ENCODE results near the gene WWOX. TPM values are rescaled to one million over a fixed set of nuclear protein-coding genes. Genes with fewer than 3 reads are reported as not detected.

Gene WWOX
- total and polyA plus RNA-seq, 4 donors = 5.4 to 61.5 (median 18.4) TPM

DNA sequence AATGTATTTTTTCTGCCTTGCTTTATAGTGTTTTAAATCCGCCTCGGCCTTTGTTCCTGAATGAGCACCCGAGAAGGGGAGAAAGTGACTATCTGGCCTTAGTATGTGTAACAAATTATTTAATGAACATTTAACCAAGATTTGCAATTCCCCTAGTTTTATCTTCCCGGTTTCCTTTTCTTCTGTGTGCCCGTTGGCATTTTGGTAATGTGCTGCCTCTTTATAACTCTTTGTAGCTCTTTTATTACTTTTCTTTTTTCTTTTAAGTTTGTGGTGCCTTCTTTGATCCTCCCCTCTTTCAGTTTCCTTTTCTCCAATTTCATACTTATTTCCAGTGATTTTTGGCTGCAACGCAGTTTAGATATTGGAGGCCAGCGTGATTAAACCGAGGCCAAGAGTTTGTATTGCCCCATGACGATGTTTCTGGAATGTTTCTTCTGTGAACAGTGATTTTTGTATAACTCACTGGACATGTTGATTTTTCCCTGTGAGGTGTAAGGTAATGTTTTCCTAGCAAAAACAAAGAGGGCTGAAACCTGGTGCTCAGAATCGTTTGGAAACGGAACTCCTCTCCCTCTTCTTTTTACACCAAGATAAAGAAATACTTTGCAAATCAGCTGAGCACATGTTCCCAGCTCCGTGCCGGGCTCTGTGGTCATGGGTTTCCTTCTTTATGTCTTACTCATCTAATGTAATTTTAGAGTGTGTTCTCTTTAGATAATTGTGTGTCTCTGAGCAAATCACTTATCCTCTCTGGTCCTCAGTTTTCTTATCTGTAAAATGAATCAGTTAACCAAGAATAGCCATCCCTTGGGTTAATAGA is 344.3 kb downstream of the WWOX start:
- TF ChIP-seq, protein P1, sequence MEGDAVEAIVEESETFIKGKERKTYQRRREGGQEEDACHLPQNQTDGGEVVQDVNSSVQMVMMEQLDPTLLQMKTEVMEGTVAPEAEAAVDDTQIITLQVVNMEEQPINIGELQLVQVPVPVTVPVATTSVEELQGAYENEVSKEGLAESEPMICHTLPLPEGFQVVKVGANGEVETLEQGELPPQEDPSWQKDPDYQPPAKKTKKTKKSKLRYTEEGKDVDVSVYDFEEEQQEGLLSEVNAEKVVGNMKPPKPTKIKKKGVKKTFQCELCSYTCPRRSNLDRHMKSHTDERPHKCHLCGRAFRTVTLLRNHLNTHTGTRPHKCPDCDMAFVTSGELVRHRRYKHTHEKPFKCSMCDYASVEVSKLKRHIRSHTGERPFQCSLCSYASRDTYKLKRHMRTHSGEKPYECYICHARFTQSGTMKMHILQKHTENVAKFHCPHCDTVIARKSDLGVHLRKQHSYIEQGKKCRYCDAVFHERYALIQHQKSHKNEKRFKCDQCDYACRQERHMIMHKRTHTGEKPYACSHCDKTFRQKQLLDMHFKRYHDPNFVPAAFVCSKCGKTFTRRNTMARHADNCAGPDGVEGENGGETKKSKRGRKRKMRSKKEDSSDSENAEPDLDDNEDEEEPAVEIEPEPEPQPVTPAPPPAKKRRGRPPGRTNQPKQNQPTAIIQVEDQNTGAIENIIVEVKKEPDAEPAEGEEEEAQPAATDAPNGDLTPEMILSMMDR (IDR thresholded peaks at IDR 0.05; ENCODE audit: control extremely low read depth, extremely low read depth) = no peak
- peak overlapping the region in 1 of 2 donors; percentile 42 for H3K9ac ChIP-seq (ENCODE audit: insufficient read depth in 1 of 2, low read length in 2 of 2)
- ATAC-seq (ENCODE audit: insufficient read depth, low FRiP score) = no peak

DNA sequence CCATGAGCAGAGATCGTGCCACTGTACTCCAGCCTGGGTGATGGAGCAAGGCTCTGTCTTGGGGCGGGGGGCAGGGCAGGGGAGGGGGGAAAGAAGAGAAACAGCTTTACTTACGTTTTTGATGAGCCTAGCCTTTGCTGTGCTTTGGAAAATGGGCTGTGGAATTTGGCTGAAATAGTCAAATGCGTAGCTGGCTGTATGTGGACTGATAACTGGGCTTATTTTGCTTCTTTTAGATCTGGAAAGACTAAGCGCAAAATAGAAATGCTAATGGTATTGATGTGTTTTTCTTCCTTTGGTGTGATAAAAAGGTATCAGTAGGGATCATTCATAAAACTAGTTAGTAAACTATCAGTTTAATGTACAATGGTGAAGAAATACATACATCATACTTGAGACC is 346.4 kb downstream of the WWOX start:
- Histone ChIP-seq H3K4me3 (no peak overlapping the region), H3K9me3 (ENCODE audit: control insufficient read depth in 4 of 4, insufficient read depth in 3 of 4, low read length in 3 of 4) (peaks cover 0 to 2% (median 0%) of the 10 kb centered on the region in 4 donors), H3K27ac (ENCODE audit: low read depth in 1 of 2, low read length in 1 of 2) (no peak overlapping the region), H3K9ac (ENCODE audit: insufficient read depth in 1 of 2, low read length in 2 of 2) (no peak overlapping the region), H3K27me3 (ENCODE audit: control insufficient read depth in 3 of 3, insufficient read depth in 3 of 3, low read length in 2 of 3) (no peaks in the 10 kb centered on the region), H3K36me3 (ENCODE audit: control insufficient read depth in 4 of 4, insufficient read depth in 4 of 4, low read length in 4 of 4) (no peaks in the 10 kb centered on the region), H3K4me1 (ENCODE audit: control insufficient read depth in 5 of 5, insufficient read depth in 5 of 5, low read length in 5 of 5) (peaks cover 0 to 27% (median 7%) of the 10 kb centered on the region in 5 donors)
- 92 to 93% methylated on average over 5 of the region's 5 CpGs for WGBS, 2 donors
- TF ChIP-seq, protein P1 (IDR thresholded peaks at IDR 0.05; ENCODE audit: control extremely low read depth, extremely low read depth) = no peak
- no peak for ATAC-seq (ENCODE audit: insufficient read depth, low FRiP score)
- peak in 2 of 3 donors; percentile 33 to 58 for DNase-seq

More for the DNA sequence above, 344.3 kb downstream of the WWOX start:
- H3K4me1 ChIP-seq (ENCODE audit: control insufficient read depth in 5 of 5, insufficient read depth in 5 of 5, low read length in 5 of 5) = peaks cover 0 to 27% (median 7%) of the 10 kb centered on the region in 5 donors
- H3K27ac ChIP-seq (ENCODE audit: low read depth in 1 of 2, low read length in 1 of 2) = no peak overlapping the region
- H3K4me3 ChIP-seq = no peak overlapping the region
- no peaks in the 10 kb centered on the region for H3K36me3 ChIP-seq (ENCODE audit: control insufficient read depth in 4 of 4, insufficient read depth in 4 of 4, low read length in 4 of 4)
- WGBS, 2 donors = 58 to 66% methylated on average over 13 of the region's 13 CpGs
- H3K27me3 ChIP-seq (ENCODE audit: control insufficient read depth in 3 of 3, insufficient read depth in 3 of 3, low read length in 2 of 3) = no peaks in the 10 kb centered on the region
- DNase-seq = peak; percentile 56 to 89 (median 87)
- peaks cover 0 to 2% (median 0%) of the 10 kb centered on the region in 4 donors for H3K9me3 ChIP-seq (ENCODE audit: control insufficient read depth in 4 of 4, insufficient read depth in 3 of 4, low read length in 3 of 4)

DNA sequence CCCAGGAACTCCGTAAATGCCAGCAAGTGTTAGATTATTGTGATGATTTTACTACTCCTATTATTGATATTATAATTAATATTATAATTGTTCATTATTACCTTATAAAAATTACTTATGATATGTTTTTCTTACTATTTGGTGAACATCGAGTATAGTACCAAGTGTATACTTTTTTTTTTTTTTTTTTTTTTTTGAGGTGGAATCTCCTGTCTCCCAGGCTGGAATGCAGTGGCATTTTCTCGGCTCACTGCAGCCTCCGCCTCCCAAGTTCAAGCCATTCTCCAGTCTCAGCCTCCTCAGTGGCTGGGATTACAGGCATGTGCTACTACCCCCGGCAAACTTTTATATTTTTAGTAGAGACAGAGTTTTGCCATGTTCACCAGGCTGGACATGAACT is 347.0 kb downstream of the WWOX start:
- H3K4me1 ChIP-seq (ENCODE audit: control insufficient read depth in 5 of 5, insufficient read depth in 5 of 5, low read length in 5 of 5) = peaks cover 0 to 27% (median 7%) of the 10 kb centered on the region in 5 donors
- no peak for DNase-seq
- WGBS, 2 donors = 96 to 98% methylated on average over 5 of the region's 5 CpGs
- H3K9ac ChIP-seq (ENCODE audit: insufficient read depth in 1 of 2, low read length in 2 of 2) = no peak overlapping the region
- no peaks in the 10 kb centered on the region for H3K36me3 ChIP-seq (ENCODE audit: control insufficient read depth in 4 of 4, insufficient read depth in 4 of 4, low read length in 4 of 4)
- H3K27me3 ChIP-seq (ENCODE audit: control insufficient read depth in 3 of 3, insufficient read depth in 3 of 3, low read length in 2 of 3) = no peaks in the 10 kb centered on the region
- no peak overlapping the region for H3K4me3 ChIP-seq
- TF ChIP-seq, protein P1 (IDR thresholded peaks at IDR 0.05; ENCODE audit: control extremely low read depth, extremely low read depth) = no peak
- no peak overlapping the region for H3K27ac ChIP-seq (ENCODE audit: low read depth in 1 of 2, low read length in 1 of 2)
- peaks cover 0 to 2% (median 0%) of the 10 kb centered on the region in 4 donors for H3K9me3 ChIP-seq (ENCODE audit: control insufficient read depth in 4 of 4, insufficient read depth in 3 of 4, low read length in 3 of 4)
- no peak for ATAC-seq (ENCODE audit: insufficient read depth, low FRiP score)
